ENCODE measurements around the gene ASCC1. TPM values are rescaled to one million over a fixed set of nuclear protein-coding genes. Genes with fewer than 3 reads are reported as not detected.

ASCC1 gene
- total RNA-seq, 1 experiment from 2014 or later: 15.7 TPM

- ATAC-seq: no peak
- DNase-seq: no peak
- ChIA-PET POLR2A (ENCODE audit: unreplicated experiment) (no interaction called here), CTCF (interaction anchor here (0.9 to 1.2 kb wide), 2 partner anchors 81 to 122 kb away, joined by 4 to 8 read pairs; no protein-coding TSS in a partner anchor)
- H2AFZ ChIP-seq (ENCODE audit: low read length): no peak overlapping the region
- no peak overlapping the region for H3K4me3 ChIP-seq (ENCODE audit: low read length)
- no peak overlapping the region for H3K9ac ChIP-seq (ENCODE audit: low read length)
- no TSS peak for BruUV-seq (replicated peaks)
- no peak overlapping the region for H3K27ac ChIP-seq (ENCODE audit: low read length)
- H3K36me3 ChIP-seq (ENCODE audit: low read depth, low read length): no peaks in the 10 kb centered on the region; the same call in 1 of the 2 replicates
- no peak for TF ChIP-seq EZH2 (IDR thresholded peaks at IDR 0.05; ENCODE audit: low read length, unreplicated experiment)
- TF ChIP-seq EZH2phosphoT487 (IDR thresholded peaks at IDR 0.05; ENCODE audit: borderline replicate concordance, low read length): no peak
- no peak for TF ChIP-seq CTCF (conservative IDR thresholded peaks at IDR 0.05; ENCODE audit: low read depth, low read length)
- H3K4me1 ChIP-seq (ENCODE audit: insufficient read depth, low read length): no peaks in the 10 kb centered on the region; the same call in 1 of the 2 replicates
- intact Hi-C loops (cut with micrococcal nuclease): loop anchor here (2.0 to 5.0 kb wide), 2 partner anchors 132 to 173 kb away; no protein-coding TSS in a partner anchor
- H3K9me2 ChIP-seq (replicated peaks; ENCODE audit: low read length): no peaks in the 10 kb centered on the region
- no peaks in the 10 kb centered on the region for H3K9me3 ChIP-seq (ENCODE audit: low read length)
- H3K79me2 ChIP-seq (ENCODE audit: low read length): no peaks in the 10 kb centered on the region
- H3K4me2 ChIP-seq (ENCODE audit: low read length): no peak overlapping the region
- H3K27me3 ChIP-seq (ENCODE audit: low read length): no peaks in the 10 kb centered on the region
- H4K20me1 ChIP-seq (ENCODE audit: low read length): no peaks in the 10 kb centered on the region
- no peaks in the 10 kb centered on the region for H3F3A ChIP-seq (ENCODE audit: low read length, unreplicated experiment)
Observed at GRCh38 chr10:72049472-72049871, 166.6 kb downstream of the ASCC1 start.

GRCh38 chr10:72048450-72049124 is 167.5 kb downstream of the ASCC1 start:
- peak; percentile 82 for ATAC-seq
- CTCF ChIA-PET: interaction anchor here (0.5 to 1.2 kb wide), 18 partner anchors 11 to 200 kb away, joined by 3 to 23 read pairs (median 4); no protein-coding TSS in a partner anchor
- DNase-seq: peak; percentile 96
- no peak overlapping the region for H3K27ac ChIP-seq (ENCODE audit: low read length)
- H3K4me1 ChIP-seq (ENCODE audit: insufficient read depth, low read length): no peaks in the 10 kb centered on the region; the same call in 1 of the 2 replicates
- no peak overlapping the region for H3K9ac ChIP-seq (ENCODE audit: low read length)
- H3K4me2 ChIP-seq (ENCODE audit: low read length): no peak overlapping the region; the same call in 1 of the 2 replicates
- no peaks in the 10 kb centered on the region for H3K9me3 ChIP-seq (ENCODE audit: low read length)
- H3K79me2 ChIP-seq (ENCODE audit: low read length): no peaks in the 10 kb centered on the region
- no peaks in the 10 kb centered on the region for H3K9me2 ChIP-seq (replicated peaks; ENCODE audit: low read length)
- H3K27me3 ChIP-seq (ENCODE audit: low read length): no peaks in the 10 kb centered on the region
- BruUV-seq (replicated peaks): no TSS peak
- H3K4me3 ChIP-seq (ENCODE audit: low read length): no peak overlapping the region
- no peak for TF ChIP-seq EZH2 (IDR thresholded peaks at IDR 0.05; ENCODE audit: low read length, unreplicated experiment)
- peak; percentile 98 for TF ChIP-seq CTCF (conservative IDR thresholded peaks at IDR 0.05; ENCODE audit: low read depth, low read length)
- intact Hi-C loops (cut with micrococcal nuclease): loop anchor here (1.0 to 5.0 kb wide), 4 partner anchors 92 to 174 kb away; no protein-coding TSS in a partner anchor
- H2AFZ ChIP-seq (ENCODE audit: low read length): peak overlapping the region; percentile 28; the same call in 1 of the 2 replicates
- POLR2A ChIA-PET (ENCODE audit: unreplicated experiment): interaction anchor here (0.6 kb wide), 2 partner anchors 92 to 843 kb away, joined by 4 to 5 read pairs; no protein-coding TSS in a partner anchor
- no peaks in the 10 kb centered on the region for H3F3A ChIP-seq (ENCODE audit: low read length, unreplicated experiment)
- H3K36me3 ChIP-seq (ENCODE audit: low read depth, low read length): no peaks in the 10 kb centered on the region; the same call in 1 of the 2 replicates
- H4K20me1 ChIP-seq (ENCODE audit: low read length): no peaks in the 10 kb centered on the region

Other genes starting within 250 kb of the ASCC1 start
- 0.06 and 0.33 TPM in 2 replicates for gene SPOCK2, start 127.7 kb downstream of the ASCC1 start, total RNA-seq (2014; rRNA removed)
- gene ANAPC16, start 264 bp downstream of the ASCC1 start, total RNA-seq (2014; rRNA removed): 19.2 and 23.9 TPM in 2 replicates
- 68.9 and 94.2 TPM in 2 replicates for gene DDIT4, start 57.6 kb upstream of the ASCC1 start, total RNA-seq (2014; rRNA removed)
- gene DNAJB12, start 138.6 kb upstream of the ASCC1 start, total RNA-seq (2014; rRNA removed): 25.7 and 30.9 TPM in 2 replicates

Measured in PC-3 (cell line).